Epithelial cell of esophagus (primary cell): ENCODE results near the gene FXYD4.
A peak's percentile ranks its signal among the peaks of the same experiment; 100 is the strongest.

ENCODE experiments used
- DNase-seq: peaks from one replicate; pipeline ENCODE4 v3.0.0; 2010; ENCODE audit warnings: low read depth
- H3K4me3 ChIP-seq: 2 replicates; pipeline ENCODE4 v1.5.1; 2011; ENCODE audit warnings: mild to moderate bottlenecking, low read length, control low read depth
- CTCF ChIP-seq: IDR thresholded peaks from 2 replicates; pipeline ENCODE4 v1.5.1; 2011; ENCODE audit warnings: low read depth, mild to moderate bottlenecking, low read length, control low read depth, inconsistent platforms; ENCODE audit not compliant: insufficient read depth; ENCODE audit errors: missing control alignments

The FXYD4 gene

GRCh38 chr10:43376046-43376635, 4.7 kb downstream of the FXYD4 start:
- TF ChIP-seq CTCF: no peak

GRCh38 chr10:43376828-43377423, 5.5 kb downstream of the FXYD4 start:
- no peak overlapping the region for H3K4me3 ChIP-seq
- no peak for TF ChIP-seq CTCF
- DNase-seq: no peak

More at GRCh38 chr10:43376046-43376635, 4.7 kb downstream of the FXYD4 start:
- DNase-seq: no peak
- H3K4me3 ChIP-seq: no peak overlapping the region

DNA sequence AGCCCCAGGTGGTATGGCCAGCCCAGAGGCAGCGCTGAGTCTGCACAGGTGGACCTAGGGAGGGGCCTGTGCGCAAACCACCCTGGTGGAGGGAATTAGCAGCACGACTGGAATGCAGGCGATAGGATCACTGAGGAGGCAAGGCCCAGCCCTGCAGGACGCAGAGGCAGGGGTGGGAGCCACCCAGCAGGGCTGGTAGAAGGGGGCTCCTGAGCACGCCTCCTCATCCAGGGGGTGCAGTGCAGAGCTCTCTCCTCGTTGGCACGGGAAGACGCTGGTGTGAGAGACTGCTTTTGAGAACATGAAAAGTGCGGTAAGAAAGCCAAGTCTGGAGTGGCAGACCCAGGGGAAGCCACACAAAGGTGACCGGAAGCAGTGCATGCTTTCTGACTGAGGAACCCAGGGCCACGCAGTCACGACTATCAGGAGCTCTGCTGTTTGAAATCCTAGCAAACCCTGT, 6.0 kb downstream of the FXYD4 start:
- no peak overlapping the region for H3K4me3 ChIP-seq
- peak; percentile 34 for DNase-seq
- TF ChIP-seq CTCF: peak; percentile 35

DNA sequence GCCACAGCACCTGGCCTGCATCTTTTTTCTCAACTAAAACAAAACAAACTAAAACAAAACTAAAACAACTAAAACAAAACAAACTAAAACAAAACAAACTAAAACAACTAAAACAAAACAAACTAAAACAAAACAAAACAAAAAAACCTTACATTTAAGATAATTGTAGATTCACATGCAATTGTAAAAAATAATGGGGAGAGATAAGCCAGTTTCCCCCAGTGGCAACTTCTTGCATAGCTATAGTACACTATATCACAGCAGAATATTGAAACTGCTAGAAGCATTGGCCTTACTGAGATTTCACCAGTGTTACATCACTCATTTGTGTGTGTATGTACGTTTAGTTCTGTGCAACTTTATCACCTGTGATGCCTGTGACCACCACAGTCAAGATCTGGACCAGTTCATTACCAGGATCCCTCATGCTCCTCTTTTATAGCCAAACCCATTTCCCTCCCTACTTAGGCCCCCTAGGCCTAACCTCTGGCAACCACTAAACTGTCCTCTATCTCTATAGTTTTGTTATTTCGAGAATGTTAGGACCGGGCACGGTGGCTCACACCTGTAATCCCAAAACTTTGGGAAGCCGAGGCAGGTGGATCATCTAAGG, 9.3 kb downstream of the FXYD4 start:
- peak; percentile 4 for TF ChIP-seq CTCF
- no peak overlapping the region for H3K4me3 ChIP-seq
- no peak for DNase-seq

- no peak overlapping the region for H3K4me3 ChIP-seq
- no peak for DNase-seq
- no peak for TF ChIP-seq CTCF
These were observed 12.0 kb downstream of the FXYD4 start for GRCh38 chr10:43383204-43383971.

GRCh38 chr10:43384252-43385221, 13.1 kb downstream of the FXYD4 start:
- no peak for DNase-seq
- TF ChIP-seq CTCF: no peak
- no peak overlapping the region for H3K4me3 ChIP-seq
